ENCODE data around the gene DMRT2. TPM values are rescaled to one million over a fixed set of nuclear protein-coding genes. Genes with fewer than 3 reads are reported as not detected.

Gene DMRT2
- total RNA-seq, 1 donor from 2014 or later, result not detected

- no peaks in the 10 kb centered on the region for H3F3A ChIP-seq (ENCODE audit: low read depth)
- H2AFZ ChIP-seq (replicated peaks), result no peak overlapping the region
- H3K9me3 ChIP-seq (ENCODE audit: low read depth), result peaks cover 10% of the 10 kb centered on the region
- H3K9ac ChIP-seq, result no peak overlapping the region
- Mint-ChIP-seq H3K27ac (no peak overlapping the region), H3K9me3 (peaks cover 2% of the 10 kb centered on the region), H3K4me3 (no peak overlapping the region), H3K36me3 (no peaks in the 10 kb centered on the region), H3K4me1 (peaks cover 10% of the 10 kb centered on the region), H3K27me3 (ENCODE audit: insufficient read depth, low read depth) (peaks cover 49% of the 10 kb centered on the region)
- H4K20me1 ChIP-seq (ENCODE audit: low read depth), result no peaks in the 10 kb centered on the region
- TF ChIP-seq EZH2phosphoT487 (IDR thresholded peaks at IDR 0.05), result no peak
- TF ChIP-seq EZH2 (IDR thresholded peaks at IDR 0.05), result no peak
- TF ChIP-seq CTCF (IDR thresholded peaks at IDR 0.05), result no peak
- peaks cover under 1% of the 10 kb centered on the region for H3K27me3 ChIP-seq
- H3K4me3 ChIP-seq, result no peak overlapping the region
- no peaks in the 10 kb centered on the region for H3K4me1 ChIP-seq
- no peaks in the 10 kb centered on the region for H3K79me2 ChIP-seq (ENCODE audit: low read depth)
- DNase-seq (ENCODE audit: low spot score), result no peak
- H3K36me3 ChIP-seq, result no peaks in the 10 kb centered on the region
- H3K27ac ChIP-seq, result no peak overlapping the region
- no peak overlapping the region for H3K4me2 ChIP-seq
Measured at GRCh38 chr9:1057910-1058309, 7.8 kb downstream of the DMRT2 start.

GRCh38 chr9:1058826-1059487 is 8.8 kb downstream of the DMRT2 start:
- H3K4me1 Mint-ChIP-seq, result peaks cover 10% of the 10 kb centered on the region
- no peak overlapping the region for H3K4me3 Mint-ChIP-seq
- H4K20me1 ChIP-seq (ENCODE audit: low read depth), result no peaks in the 10 kb centered on the region
- no peak overlapping the region for H3K27ac ChIP-seq
- no peaks in the 10 kb centered on the region for H3K36me3 ChIP-seq
- no peak overlapping the region for H3K4me3 ChIP-seq
- peaks cover 2% of the 10 kb centered on the region for H3K9me3 Mint-ChIP-seq
- H3K9me3 ChIP-seq (ENCODE audit: low read depth), result peaks cover 10% of the 10 kb centered on the region
- no peaks in the 10 kb centered on the region for H3K79me2 ChIP-seq (ENCODE audit: low read depth)
- no peaks in the 10 kb centered on the region for H3K4me1 ChIP-seq
- no peaks in the 10 kb centered on the region for H3K36me3 Mint-ChIP-seq
- H3K9ac ChIP-seq, result no peak overlapping the region
- no peak overlapping the region for H3K27ac Mint-ChIP-seq
- H3F3A ChIP-seq (ENCODE audit: low read depth), result no peaks in the 10 kb centered on the region
- H3K4me2 ChIP-seq, result no peak overlapping the region
- H3K27me3 Mint-ChIP-seq (ENCODE audit: insufficient read depth, low read depth), result peaks cover 39% of the 10 kb centered on the region
- DNase-seq (ENCODE audit: low spot score), result no peak
- no peak for TF ChIP-seq CTCF (IDR thresholded peaks at IDR 0.05)
- no peak for TF ChIP-seq EZH2phosphoT487 (IDR thresholded peaks at IDR 0.05)
- TF ChIP-seq EZH2 (IDR thresholded peaks at IDR 0.05), result no peak
- no peak overlapping the region for H2AFZ ChIP-seq (replicated peaks)
- no peaks in the 10 kb centered on the region for H3K27me3 ChIP-seq

GRCh38 chr9:1065130-1065529 is 15.0 kb downstream of the DMRT2 start:
- Mint-ChIP-seq H3K4me3 (no peak overlapping the region), H3K4me1 (peaks cover under 1% of the 10 kb centered on the region), H3K36me3 (no peaks in the 10 kb centered on the region), H3K9me3 (peaks cover 17% of the 10 kb centered on the region), H3K27ac (no peak overlapping the region), H3K27me3 (ENCODE audit: insufficient read depth, low read depth) (peaks cover 7% of the 10 kb centered on the region)
- H3K27me3 ChIP-seq, result no peaks in the 10 kb centered on the region
- no peaks in the 10 kb centered on the region for H4K20me1 ChIP-seq (ENCODE audit: low read depth)
- DNase-seq (ENCODE audit: low spot score), result no peak
- no peak overlapping the region for H2AFZ ChIP-seq (replicated peaks)
- TF ChIP-seq CTCF (IDR thresholded peaks at IDR 0.05) (no peak), EZH2phosphoT487 (IDR thresholded peaks at IDR 0.05) (no peak), EZH2 (IDR thresholded peaks at IDR 0.05) (no peak)
- H3K9me3 ChIP-seq (ENCODE audit: low read depth), result peaks cover 3% of the 10 kb centered on the region
- no peak overlapping the region for H3K9ac ChIP-seq
- no peaks in the 10 kb centered on the region for H3K36me3 ChIP-seq
- H3K4me3 ChIP-seq, result no peak overlapping the region
- H3K4me1 ChIP-seq, result no peaks in the 10 kb centered on the region
- no peak overlapping the region for H3K4me2 ChIP-seq
- H3K27ac ChIP-seq, result no peak overlapping the region
- no peaks in the 10 kb centered on the region for H3F3A ChIP-seq (ENCODE audit: low read depth)
- no peaks in the 10 kb centered on the region for H3K79me2 ChIP-seq (ENCODE audit: low read depth)
